H1 (cell line): ENCODE measurements around the gene DNAJB8. TPM values are rescaled to one million over a fixed set of nuclear protein-coding genes. Genes with fewer than 3 reads are reported as not detected.

ENCODE experiments used
- CTCF ChIA-PET: fragments of 300-600 bp; sonication (Branson Sonifier 250); formaldehyde crosslinking; loops from one replicate; lab custom pipeline; 2021; ENCODE audit not compliant: partially characterized antibody; lab: Charles Lee
- POLR2A ChIA-PET: fragments of 300-600 bp; sonication (Branson Sonifier 250); formaldehyde crosslinking; loops from one replicate; lab custom pipeline; 2021; ENCODE audit warnings: inconsistent platforms; ENCODE audit not compliant: partially characterized antibody; lab: Charles Lee
- DNase-seq, 2 experiments: peaks; one replicate each; pipeline versions ENCODE4 v3.0.0 to v3.0.0-alpha.2; 2010 to 2022; ENCODE audit warnings: low spot score in 2 of 2, low read depth in 1 of 2, mixed read lengths in 1 of 2
- FAIRE-seq: peaks from 2 replicates; lab custom pipeline; 2011; peaks lifted over from hg19 to GRCh38; lab: Jason Lieb, UNC
- H2AFZ ChIP-seq: 2 replicates; pipeline ENCODE4 v1.8.1; 2012; ENCODE audit warnings: low read length, inconsistent platforms
- H2AK5ac ChIP-seq: 2 replicates; pipeline ENCODE4 v1.6.1; 2013; ENCODE audit warnings: low read depth, low read length
- H2BK120ac ChIP-seq: replicated peaks from 2 replicates; pipeline ENCODE3; 2013; ENCODE audit warnings: low read depth, low read length, inconsistent platforms
- H2BK12ac ChIP-seq: 2 replicates; pipeline ENCODE4 v1.6.1; 2013; ENCODE audit warnings: low read depth, low read length
- H2BK15ac ChIP-seq: 2 replicates; pipeline ENCODE4 v1.6.1; 2013; ENCODE audit warnings: low read length
- H2BK20ac ChIP-seq: 2 replicates; pipeline ENCODE4 v1.6.1; 2013; ENCODE audit warnings: low read length
- H2BK5ac ChIP-seq: 2 replicates; pipeline ENCODE4 v1.6.1; 2013; ENCODE audit warnings: low read depth, low read length
- H3K14ac ChIP-seq: 2 replicates; pipeline ENCODE4 v1.6.1; 2013; ENCODE audit warnings: inconsistent platforms; ENCODE audit not compliant: insufficient read length
- H3K18ac ChIP-seq: 2 replicates; pipeline ENCODE4 v1.6.1; 2013; ENCODE audit warnings: low read length; ENCODE audit errors: extremely low read depth
- H3K23ac ChIP-seq: 2 replicates; pipeline ENCODE4 v1.6.1; 2013; ENCODE audit warnings: inconsistent platforms; ENCODE audit not compliant: insufficient read length
- H3K23me2 ChIP-seq: 2 replicates; pipeline ENCODE4 v1.6.1; 2013; ENCODE audit warnings: low read depth, low read length
- H3K27ac ChIP-seq: 2 replicates; pipeline ENCODE4 v1.6.1; 2011; ENCODE audit warnings: low read depth, low read length, inconsistent platforms
- H3K27me3 ChIP-seq, 4 experiments: replicated peaks in 1 of 4; 1 replicate in 1 of 4; 2 replicates in 3 of 4; pipeline versions ENCODE4 v1.6.1 to v1.8.1; 2011 to 2013; ENCODE audit warnings: low read length in 3 of 4, mild to moderate bottlenecking in 3 of 4, inconsistent platforms in 2 of 4, mixed read lengths in 2 of 4, moderate library complexity in 1 of 4; ENCODE audit not compliant: control insufficient read depth in 3 of 4, insufficient read depth in 3 of 4; ENCODE audit errors: extremely low read depth in 1 of 4
- H3K36me3 ChIP-seq, 4 experiments: 2 replicates each; pipeline versions ENCODE4 v1.6.1 to v1.8.1; 2011 to 2013; ENCODE audit warnings: mild to moderate bottlenecking in 4 of 4, low read length in 3 of 4, moderate library complexity in 2 of 4, control low read depth in 1 of 4, inconsistent platforms in 1 of 4; ENCODE audit not compliant: insufficient read depth in 4 of 4, control insufficient read depth in 2 of 4
- H3K4ac ChIP-seq: replicated peaks from 2 replicates; pipeline ENCODE3; 2013; ENCODE audit warnings: low read length, low read depth, mixed read lengths, inconsistent platforms; ENCODE audit not compliant: insufficient read length
- H3K4me1 ChIP-seq, 4 experiments: replicated peaks in 1 of 4; 1 replicate in 1 of 4; 2 replicates in 3 of 4; pipeline versions ENCODE4 v1.6.1 to v1.8.1; 2011 to 2013; ENCODE audit warnings: low read length in 3 of 4, inconsistent platforms in 2 of 4, mixed read lengths in 1 of 4; ENCODE audit not compliant: insufficient read depth in 4 of 4, control insufficient read depth in 3 of 4
- H3K4me2 ChIP-seq, 2 experiments: 2 replicates each; pipeline versions ENCODE4 v1.6.1 to v1.8.1; 2011 to 2013; ENCODE audit warnings: low read depth in 2 of 2, low read length in 2 of 2, control low read depth in 1 of 2, inconsistent platforms in 1 of 2, mild to moderate bottlenecking in 1 of 2; ENCODE audit not compliant: insufficient read depth in 1 of 2
- H3K4me3 ChIP-seq, 4 experiments: fragments of 200-600, 300-600 bp in 1 of 4; sonication (generic), shearing (Covaris generic), sonication (Bioruptor Twin) in 1 of 4; 2 replicates each; pipeline versions ENCODE4 v1.5.1 to v1.8.1; 2011 to 2016; ENCODE audit warnings: low read length in 4 of 4, low read depth in 3 of 4, control low read depth in 2 of 4, inconsistent platforms in 2 of 4, mild to moderate bottlenecking in 2 of 4, mixed read lengths in 1 of 4, moderate library complexity in 1 of 4; ENCODE audit not compliant: insufficient read depth in 2 of 4; ENCODE audit errors: extremely low read depth in 1 of 4
- H3K56ac ChIP-seq: replicated peaks from 2 replicates; pipeline ENCODE3; 2013; ENCODE audit warnings: low read depth, mild to moderate bottlenecking, mixed read lengths, low read length, inconsistent platforms; ENCODE audit not compliant: insufficient read length
- H3K79me1 ChIP-seq: 2 replicates; pipeline ENCODE4 v1.6.1; 2013; ENCODE audit warnings: low read depth, low read length, control low read depth
- H3K79me2 ChIP-seq, 2 experiments: 2 replicates each; pipeline versions ENCODE4 v1.6.1 to v1.8.1; 2012 to 2013; ENCODE audit warnings: low read length in 2 of 2, mild to moderate bottlenecking in 2 of 2, inconsistent platforms in 1 of 2; ENCODE audit not compliant: insufficient read depth in 2 of 2, control insufficient read depth in 1 of 2
- H3K9ac ChIP-seq, 4 experiments: replicated peaks in 1 of 4; 1 replicate in 1 of 4; 2 replicates in 3 of 4; pipeline versions ENCODE4 v1.6.1 to v1.8.1; 2011 to 2013; ENCODE audit warnings: low read depth in 3 of 4, low read length in 3 of 4, control low read depth in 2 of 4, mild to moderate bottlenecking in 2 of 4, moderate library complexity in 2 of 4, inconsistent platforms in 1 of 4; ENCODE audit errors: extremely low read depth in 1 of 4
- H3K9me3 ChIP-seq, 2 experiments: 2 replicates each; pipeline versions ENCODE4 v1.6.1 to v1.8.1; 2012 to 2013; ENCODE audit warnings: mild to moderate bottlenecking in 2 of 2, moderate library complexity in 2 of 2, control low read depth in 1 of 2, inconsistent platforms in 1 of 2, low read depth in 1 of 2, low read length in 1 of 2, mixed read lengths in 1 of 2; ENCODE audit not compliant: insufficient read depth in 2 of 2
- H4K20me1 ChIP-seq, 2 experiments: replicated peaks in 1 of 2; 2 replicates each; pipeline versions ENCODE3 to v1.8.1; 2011 to 2013; ENCODE audit warnings: inconsistent platforms in 2 of 2, low read length in 2 of 2, mild to moderate bottlenecking in 1 of 2; ENCODE audit not compliant: insufficient read depth in 2 of 2, control insufficient read depth in 1 of 2
- H4K5ac ChIP-seq: 2 replicates; pipeline ENCODE4 v1.6.1; 2013; ENCODE audit warnings: low read length, low read depth, mixed read lengths, inconsistent platforms; ENCODE audit not compliant: insufficient read length
- H4K8ac ChIP-seq: 2 replicates; pipeline ENCODE4 v1.8.0; 2013; ENCODE audit warnings: mild to moderate bottlenecking, moderate library complexity, low read length, inconsistent platforms; ENCODE audit not compliant: insufficient read depth; ENCODE audit errors: extremely low read depth
- H4K91ac ChIP-seq: replicated peaks from 2 replicates; pipeline ENCODE3; 2013; ENCODE audit warnings: low read length, mixed read lengths, inconsistent platforms; ENCODE audit not compliant: insufficient read length
- EGR1 ChIP-seq: IDR thresholded peaks from 2 replicates; pipeline ENCODE4 v1.6.1; 2011; ENCODE audit warnings: low read depth, low read length, borderline replicate concordance
- EP300 ChIP-seq, 2 experiments: IDR thresholded peaks; 1 replicate in 1 of 2; 2 replicates in 1 of 2; pipeline ENCODE4 v1.6.1; 2011 to 2012; ENCODE audit warnings: low read depth in 2 of 2, low read length in 2 of 2, mild to moderate bottlenecking in 2 of 2, borderline replicate concordance in 1 of 2, inconsistent platforms in 1 of 2, moderate library complexity in 1 of 2
- JUN ChIP-seq: IDR thresholded peaks from 2 replicates; pipeline ENCODE4 v1.6.1; 2011; ENCODE audit warnings: low read depth, mild to moderate bottlenecking, improper control_type of control experiment, low read length
- POLR2AphosphoS5 ChIP-seq: IDR thresholded peaks from 2 replicates; pipeline ENCODE4 v1.6.1; 2011; ENCODE audit warnings: low read depth, low read length
- SUZ12 ChIP-seq: fragments of 200-600 bp; sonication (generic); IDR thresholded peaks from 2 replicates; pipeline ENCODE4 v1.6.1; 2012; ENCODE audit warnings: mild to moderate bottlenecking, inconsistent platforms, low read length, moderate library complexity, mixed read lengths
- WGBS, 2 experiments: shearing (Covaris generic) in 1 of 2; methylation state at CpG; one replicate each; pipeline versions ENCODE4 v1.1.6 to v1.1.7; 2013 to 2015; ENCODE audit warnings: low lambda C conversion rate in 2 of 2, mixed read lengths in 2 of 2, inconsistent platforms in 1 of 2, low coverage in 1 of 2, missing lambda C conversion rate in 1 of 2; ENCODE audit not compliant: insufficient replicate concordance in 2 of 2, insufficient coverage in 1 of 2, insufficient read length in 1 of 2; ENCODE audit errors: extremely low coverage in 1 of 2, missing lambda C conversion rate in 1 of 2; 5-methylcytosine and 5-hydroxymethylcytosine counted together
- polyA plus RNA-seq, 7 experiments: library from polyadenylated mRNA; depleted of rRNA in 3 of 7; stranded (reverse) in 5 of 7; unstranded in 2 of 7; fragments of >200 nt in 5 of 7; fragments of 200-250 nt in 2 of 7; gene quantifications; 1 replicate in 5 of 7; 2 replicates in 1 of 7; 4 replicates in 1 of 7; pipeline versions ENCODE4 v1.2.1 to v1.2.3, GENCODE V29; 2011 to 2013; ENCODE audit warnings: missing spikeins in 2 of 7, mixed read lengths in 2 of 7
- total RNA-seq: library from RNA; stranded (reverse); fragmentation: NEBNext Ultra II Directional; extraction: Animal tissue kit (Norgen Biotek cat#: 25700); gene quantifications from 2 replicates; pipeline ENCODE4 v1.2.1, GENCODE V29; 2021

Gene DNAJB8
- total and polyA plus RNA-seq, 2 of the 8 experiments (the other 6 are each of a cell fraction or from before 2014, with no cell fraction given), result not detected

DNA sequence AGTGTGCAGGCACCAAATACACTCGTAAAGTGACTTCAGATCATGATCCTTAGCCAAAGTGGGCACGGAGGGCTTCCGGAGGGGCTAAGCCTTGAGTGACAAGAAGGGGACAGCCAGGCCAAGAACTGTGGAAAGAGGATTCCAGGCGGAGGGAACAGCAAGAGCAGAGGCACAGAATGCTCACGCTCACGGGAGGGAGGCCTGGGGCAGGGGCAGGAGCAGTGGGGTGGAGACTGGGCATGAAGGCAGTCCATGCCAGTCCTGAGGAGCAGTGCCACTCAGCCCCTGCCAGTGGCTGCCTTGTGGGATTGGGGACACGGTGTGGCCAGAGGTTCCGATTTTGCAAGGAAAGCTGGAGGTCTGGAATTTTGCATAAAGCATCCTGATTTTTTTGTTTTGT is 36.0 kb downstream of the DNAJB8 start:
- Histone ChIP-seq H3K18ac (peak overlapping the region; percentile 90; the same call in 1 of the 2 replicates), H3K79me1 (no peaks in the 10 kb centered on the region), H3K9ac (no peak overlapping the region), H3K23me2 (peaks cover 9% of the 10 kb centered on the region; the same call in 1 of the 2 replicates), H3K56ac (no peak overlapping the region), H2AK5ac (peak overlapping the region; percentile 88; the same call in 1 of the 2 replicates), H3K4me3 (no peak overlapping the region), H3K23ac (no peak overlapping the region), H2BK120ac (no peak overlapping the region), H3K79me2 (no peaks in the 10 kb centered on the region), H2BK12ac (peak overlapping the region; percentile 80; the same call in 1 of the 2 replicates), H4K91ac (peak overlapping the region; percentile 72), H3K36me3 (no peaks in the 10 kb centered on the region), H2BK5ac (no peak overlapping the region; the same call in 1 of the 2 replicates), H4K5ac (no peak overlapping the region), H4K20me1 (peaks cover 6 to 11% of the 10 kb centered on the region in 2 experiments), H3K27me3 (peaks cover 12 to 73% (median 66%) of the 10 kb centered on the region in 4 experiments), H2BK15ac (peak overlapping the region; percentile 55; the same call in 1 of the 2 replicates), H3K27ac (no peak overlapping the region), H2BK20ac (0 out of 2 replicates have a peak overlapping the region, but pooled peaks have one; percentile 48), H3K14ac (no peak overlapping the region), H4K8ac (no peak overlapping the region), H3K4me1 (peaks cover 6 to 47% (median 39%) of the 10 kb centered on the region in 4 experiments), H2AFZ (no peak overlapping the region), H3K9me3 (no peaks in the 10 kb centered on the region), H3K4ac (peak overlapping the region; percentile 44), H3K4me2 (no peak overlapping the region)
- ChIA-PET POLR2A (interaction anchor here (1.2 kb wide), 1 partner anchor 52 kb away, joined by 3 read pairs; no protein-coding TSS in a partner anchor), CTCF (interaction anchor here (0.6 to 11.0 kb wide), 10 partner anchors 8 to 153 kb away, joined by 3 to 144 read pairs (median 4); partner anchors contain the start of gene GATA2)
- FAIRE-seq, result no peak
- DNase-seq, result no peak
- 71% methylated on average over 8 of the region's 8 CpGs; no CpG with 5 or more reads in 1 of the 2 experiments for WGBS, 2 experiments
- peak; percentile 16; the same call in 1 of the 2 replicates for TF ChIP-seq SUZ12
- no peak for TF ChIP-seq JUN
- no peak for TF ChIP-seq POLR2AphosphoS5
- TF ChIP-seq EGR1, result no peak
- no peak for TF ChIP-seq EP300 (IDR thresholded peaks at IDR 0.05; ENCODE audit: borderline replicate concordance in 1 of 2, low read depth in 2 of 2, low read length in 2 of 2)
